Neural crest cell (in vitro differentiated cells): Measurements from ENCODE around the gene WNK1. TPM values are rescaled to one million over a fixed set of nuclear protein-coding genes. Genes with fewer than 3 reads are reported as not detected.

ENCODE experiments used
- DNase-seq: peaks from one replicate; pipeline ENCODE4 v3.0.0; 2021; ENCODE audit warnings: low read depth, mixed read lengths, low spot score
- H3K27ac Mint-ChIP-seq: one replicate; pipeline ENCODE4 v1.8.0; 2021; ENCODE audit warnings: mild to moderate bottlenecking, mixed read lengths; ENCODE audit not compliant: unreplicated experiment
- H3K27me3 Mint-ChIP-seq: 2 replicates; pipeline ENCODE4 v1.8.0; 2021; ENCODE audit warnings: low read depth, mild to moderate bottlenecking, mixed read lengths
- H3K36me3 Mint-ChIP-seq: 2 replicates; pipeline ENCODE4 v1.8.0; 2021; ENCODE audit warnings: low read depth, mild to moderate bottlenecking, mixed read lengths
- H3K4me1 Mint-ChIP-seq: 2 replicates; pipeline ENCODE4 v1.8.0; 2021; ENCODE audit warnings: mixed read lengths
- H3K4me3 Mint-ChIP-seq: one replicate; pipeline ENCODE4 v1.8.0; 2021; ENCODE audit warnings: mild to moderate bottlenecking, mixed read lengths
- H3K9me3 Mint-ChIP-seq: 2 replicates; pipeline ENCODE4 v1.8.0; 2021; ENCODE audit warnings: mixed read lengths
- CTCF ChIP-seq: fragments of 200-600 bp; sonication (generic); conservative IDR thresholded peaks from 2 replicates; pipeline ENCODE4 v1.5.0; 2021; ENCODE audit warnings: antibody characterized with exemption, mild to moderate bottlenecking
- total RNA-seq: library from RNA; stranded (reverse); gene quantifications from 2 replicates; pipeline ENCODE4 v1.2.1, GENCODE V29; 2021

WNK1 gene
- total RNA-seq, 1 donor from 2014 or later, result 155 TPM

DNA sequence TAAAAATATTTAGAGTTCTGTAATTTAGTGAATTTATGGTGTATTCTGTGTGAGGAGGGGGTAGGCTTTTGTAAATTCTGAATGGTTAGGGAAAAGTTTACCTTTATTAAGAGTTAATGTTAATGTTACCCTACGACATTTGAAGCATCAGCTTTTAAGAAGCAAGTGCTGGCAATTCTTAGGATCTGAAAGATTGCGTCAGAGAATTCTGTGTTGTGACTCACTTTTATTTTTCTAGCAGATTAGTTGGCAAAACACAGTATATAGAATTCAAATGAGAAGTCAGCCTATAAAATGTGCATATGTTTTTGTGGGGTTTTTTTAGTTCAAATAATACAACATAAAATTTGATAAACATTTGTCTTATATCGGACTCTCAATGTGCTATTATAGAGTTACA is 99.5 kb downstream of the WNK1 start:
- H3K27ac Mint-ChIP-seq, result no peak overlapping the region
- no peak for TF ChIP-seq CTCF
- peaks cover 8% of the 10 kb centered on the region for H3K36me3 Mint-ChIP-seq
- no peak for DNase-seq
- no peaks in the 10 kb centered on the region for H3K9me3 Mint-ChIP-seq
- no peaks in the 10 kb centered on the region for H3K27me3 Mint-ChIP-seq
- H3K4me3 Mint-ChIP-seq, result no peak overlapping the region
- peaks cover 4% of the 10 kb centered on the region for H3K4me1 Mint-ChIP-seq

DNA sequence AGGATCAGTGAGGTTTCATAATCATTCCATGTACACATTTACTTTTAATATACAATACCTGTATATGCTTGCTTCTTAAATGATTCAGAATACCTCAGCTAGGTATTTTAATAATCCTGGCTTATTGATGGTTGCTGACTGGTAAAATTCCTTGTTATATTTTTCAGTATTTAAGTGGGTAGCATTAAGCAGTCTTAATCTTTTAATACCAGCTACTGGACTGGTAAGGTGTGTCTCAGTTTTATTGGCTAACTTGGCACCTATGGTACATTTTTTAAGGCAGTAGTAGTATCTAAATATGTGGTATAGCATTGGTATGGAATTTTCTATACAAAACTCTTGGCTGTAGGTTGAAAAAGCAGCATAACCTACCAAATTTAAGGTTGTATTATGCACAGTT is 100.5 kb downstream of the WNK1 start:
- Mint-ChIP-seq H3K4me1 (peaks cover 10% of the 10 kb centered on the region), H3K9me3 (no peaks in the 10 kb centered on the region), H3K27me3 (no peaks in the 10 kb centered on the region), H3K36me3 (peaks cover 10% of the 10 kb centered on the region), H3K4me3 (no peak overlapping the region), H3K27ac (no peak overlapping the region)
- no peak for DNase-seq
- no peak for TF ChIP-seq CTCF

GRCh38 chr12:857611-858010 is 105.2 kb downstream of the WNK1 start:
- no peak for DNase-seq
- H3K4me3 Mint-ChIP-seq, result no peak overlapping the region
- H3K4me1 Mint-ChIP-seq, result peaks cover 6% of the 10 kb centered on the region
- no peaks in the 10 kb centered on the region for H3K9me3 Mint-ChIP-seq
- H3K27me3 Mint-ChIP-seq, result no peaks in the 10 kb centered on the region
- no peak overlapping the region for H3K27ac Mint-ChIP-seq
- TF ChIP-seq CTCF, result no peak
- H3K36me3 Mint-ChIP-seq, result peaks cover 7% of the 10 kb centered on the region

DNA sequence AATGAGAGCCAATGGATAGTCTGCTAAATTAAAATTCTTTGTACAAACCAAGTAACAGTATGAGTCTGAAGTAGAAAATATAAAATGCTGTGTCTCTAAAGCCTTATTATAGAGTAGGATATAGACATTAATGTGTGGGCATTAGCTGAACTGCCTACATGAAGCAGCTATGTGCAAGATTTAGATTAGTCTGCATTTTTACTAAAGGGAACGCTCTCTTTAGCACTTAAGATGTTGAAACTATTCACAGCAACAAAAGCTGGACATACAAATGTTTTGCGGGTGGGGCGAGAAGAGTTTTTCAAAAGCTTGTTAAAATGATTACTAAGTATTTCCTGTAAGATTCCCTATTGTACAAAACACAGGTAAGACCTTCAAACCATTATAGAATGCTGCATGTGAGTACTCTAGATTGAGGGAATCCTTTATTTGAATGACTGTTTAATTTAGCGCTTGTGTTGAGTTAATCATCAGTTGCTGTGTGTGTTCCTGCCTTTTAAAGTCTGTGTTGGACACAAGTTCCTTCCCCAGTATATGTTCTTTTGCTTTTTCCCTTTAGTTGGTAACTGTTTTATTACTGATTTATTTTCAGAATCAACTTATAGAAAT is 110.0 kb downstream of the WNK1 start:
- no peak for TF ChIP-seq CTCF
- Mint-ChIP-seq H3K36me3 (peaks cover 6% of the 10 kb centered on the region), H3K27ac (no peak overlapping the region), H3K9me3 (no peaks in the 10 kb centered on the region), H3K4me3 (no peak overlapping the region), H3K4me1 (peaks cover 4% of the 10 kb centered on the region), H3K27me3 (no peaks in the 10 kb centered on the region)
- DNase-seq, result no peak

DNA sequence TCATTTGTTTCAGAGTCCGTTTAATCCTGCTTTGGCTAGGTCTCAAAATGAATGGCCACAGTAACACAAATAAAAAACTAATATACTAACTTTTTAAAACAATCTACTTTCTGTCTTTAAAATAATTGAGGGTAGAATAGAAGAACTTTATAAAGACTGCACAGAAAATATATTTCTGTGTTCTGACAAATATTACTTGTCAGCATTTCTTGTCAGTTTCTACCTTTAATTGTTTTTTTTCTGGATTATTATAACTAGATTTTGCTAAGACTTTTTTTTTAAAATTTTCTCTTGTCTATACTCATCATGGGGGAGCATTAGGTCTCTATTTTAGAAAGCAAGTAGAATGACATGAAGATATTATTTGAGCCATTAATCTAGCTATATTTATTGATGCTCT is 110.9 kb downstream of the WNK1 start:
- Mint-ChIP-seq H3K9me3 (no peaks in the 10 kb centered on the region), H3K27me3 (no peaks in the 10 kb centered on the region), H3K4me1 (no peaks in the 10 kb centered on the region), H3K36me3 (peaks cover 10% of the 10 kb centered on the region), H3K27ac (no peak overlapping the region), H3K4me3 (no peak overlapping the region)
- no peak for TF ChIP-seq CTCF
- no peak for DNase-seq
